HEK293 (cell line): Measurements from ENCODE around the gene PRR36.

Experiments
- CTCF ChIP-seq: fragments of 450-650 bp; formaldehyde crosslinking; IDR thresholded peaks from 2 replicates; pipeline ENCODE4 v1.5.1; 2016; ENCODE audit warnings: missing biosample characterization, missing genetic modification characterization
- SP2 ChIP-seq: fragments of 450-650 bp; formaldehyde crosslinking; IDR thresholded peaks from 2 replicates; pipeline ENCODE4 v1.5.1; 2016; ENCODE audit warnings: missing biosample characterization, missing genetic modification characterization
- ZFP3 ChIP-seq: fragments of 450-650 bp; formaldehyde crosslinking; IDR thresholded peaks from 2 replicates; pipeline ENCODE4 v1.5.1; 2016; ENCODE audit warnings: low read depth, missing biosample characterization, missing genetic modification characterization
- ZNF2 ChIP-seq: fragments of 450-650 bp; formaldehyde crosslinking; IDR thresholded peaks from 2 replicates; pipeline ENCODE4 v1.5.1; 2016; ENCODE audit warnings: missing biosample characterization, missing genetic modification characterization
- ZNF239 ChIP-seq: fragments of 450-650 bp; formaldehyde crosslinking; IDR thresholded peaks from 2 replicates; pipeline ENCODE4 v1.5.1; 2016; ENCODE audit warnings: missing biosample characterization, missing genetic modification characterization

- no peak for TF ChIP-seq ZFP3
- no peak for TF ChIP-seq SP2
- TF ChIP-seq CTCF (tag by site-specific recombination): no peak
- no peak for TF ChIP-seq ZNF2 (tag by site-specific recombination)
- no peak for TF ChIP-seq ZNF239 (tag by site-specific recombination)
Observed at GRCh38 chr19:7912144-7912696, 38.0 kb upstream of the PRR36 start.
